PC-3 (cell line): Measurements from ENCODE around the gene PROKR1. TPM values are rescaled to one million over a fixed set of nuclear protein-coding genes. Genes with fewer than 3 reads are reported as not detected.
"Not testable (repeated sequence)": the region's sequence is repeated elsewhere in the genome, so short reads cannot be mapped to it uniquely, and the experiment has no call there.

Experiments
- ATAC-seq: fragments of 200-7000 bp; cut with Tn5 transposase; 2 replicates; pipeline ENCODE4 v1.9.1; 2020; ENCODE audit warnings: mild to moderate bottlenecking, moderate library complexity
- BruUV-seq: library from RNA; stranded (reverse); fragments of 400-500 nt; replicated peaks from 2 replicates; lab custom pipeline; 2021; lab: Mats Ljungman, UMichigan
- CTCF ChIA-PET: fragments of 300-600 bp; sonication (Branson Sonifier 250); formaldehyde crosslinking; loops from one replicate; lab custom pipeline; 2022; ENCODE audit warnings: antibody characterized with exemption; lab: Charles Lee
- POLR2A ChIA-PET: fragments of 300-600 bp; sonication (Branson Sonifier 250); formaldehyde crosslinking; loops from one replicate; lab custom pipeline; 2022; ENCODE audit warnings: antibody characterized with exemption; ENCODE audit not compliant: unreplicated experiment; lab: Charles Lee
- DNase-seq: peaks from one replicate; pipeline ENCODE4 v3.0.0-alpha.2; 2015
- H2AFZ ChIP-seq: fragments of 300-600 bp; sonication (generic); 2 replicates; pipeline ENCODE4 v1.6.0; 2016; ENCODE audit warnings: antibody characterized with exemption, low read length
- H3F3A ChIP-seq: fragments of 300-600 bp; sonication (generic); one replicate; pipeline ENCODE4 v1.6.0; 2017; ENCODE audit warnings: antibody characterized with exemption, low read length, control low read depth, mild to moderate bottlenecking; ENCODE audit not compliant: unreplicated experiment
- H3K27ac ChIP-seq: fragments of 300-600 bp; sonication (generic); 2 replicates; pipeline ENCODE4 v1.5.1; 2016; ENCODE audit warnings: mild to moderate bottlenecking, low read length
- H3K27me3 ChIP-seq: fragments of 300-600 bp; sonication (generic); 2 replicates; pipeline ENCODE4 v1.6.1; 2016; ENCODE audit warnings: low read length, mixed read lengths
- H3K36me3 ChIP-seq: fragments of 300-600 bp; sonication (generic); 2 replicates; pipeline ENCODE4 v1.6.1; 2016; ENCODE audit warnings: low read depth, mixed run types, low read length, mixed read lengths
- H3K4me1 ChIP-seq: fragments of 300-600 bp; sonication (generic); 2 replicates; pipeline ENCODE4 v1.5.1; 2016; ENCODE audit warnings: low read length; ENCODE audit not compliant: insufficient read depth
- H3K4me2 ChIP-seq: fragments of 300-600 bp; sonication (generic); 2 replicates; pipeline ENCODE4 v1.6.0; 2016; ENCODE audit warnings: low read length
- H3K4me3 ChIP-seq: fragments of 300-600 bp; sonication (generic); 2 replicates; pipeline ENCODE4 v1.5.1; 2016; ENCODE audit warnings: mild to moderate bottlenecking, low read length, mixed read lengths
- H3K79me2 ChIP-seq: fragments of 300-600 bp; sonication (generic); 2 replicates; pipeline ENCODE4 v1.6.1; 2017; ENCODE audit warnings: low read length, mixed read lengths
- H3K9ac ChIP-seq: fragments of 300-600 bp; sonication (generic); 2 replicates; pipeline ENCODE4 v1.6.0; 2016; ENCODE audit warnings: mild to moderate bottlenecking, low read length
- H3K9me2 ChIP-seq: fragments of 300-600 bp; sonication (generic); replicated peaks from 2 replicates; pipeline ENCODE4 v1.6.1; 2016; ENCODE audit warnings: mixed run types, low read length, mixed read lengths
- H3K9me3 ChIP-seq: fragments of 300-600 bp; sonication (generic); 2 replicates; pipeline ENCODE4 v1.6.1; 2016; ENCODE audit warnings: low read length, mixed read lengths
- H4K20me1 ChIP-seq: fragments of 300-600 bp; sonication (generic); 2 replicates; pipeline ENCODE4 v1.6.1; 2016; ENCODE audit warnings: low read length, mixed read lengths
- EZH2 ChIP-seq: fragments of 300-600 bp; sonication (generic); IDR thresholded peaks from one replicate; pipeline ENCODE4 v1.6.1; 2017; ENCODE audit warnings: antibody characterized with exemption, mild to moderate bottlenecking, low read length; ENCODE audit not compliant: unreplicated experiment
- EZH2phosphoT487 ChIP-seq: fragments of 300-600 bp; sonication (generic); IDR thresholded peaks from 2 replicates; pipeline ENCODE4 v1.6.1; 2018; ENCODE audit warnings: mild to moderate bottlenecking, antibody characterized with exemption, low read length, borderline replicate concordance
- intact Hi-C: fragments of 100-400 bp; cut with micrococcal nuclease; formaldehyde crosslinking; loops from 2 replicates; pipeline ENCODE4 v1.9.0; 2023
- total RNA-seq: library from RNA; depleted of rRNA; stranded (reverse); fragments of >200 nt; gene quantifications from 2 replicates; pipeline ENCODE4 v1.2.3, GENCODE V29; 2014
- TF ChIP-seq, protein P1 (sequence below): fragments of 300-600 bp; sonication (generic); conservative IDR thresholded peaks from 2 replicates; pipeline ENCODE4 v1.5.1; 2017; ENCODE audit warnings: antibody characterized with exemption, low read depth, mild to moderate bottlenecking, low read length

PROKR1 gene
- total RNA-seq, 1 experiment from 2014 or later = 0.26 TPM

DNA sequence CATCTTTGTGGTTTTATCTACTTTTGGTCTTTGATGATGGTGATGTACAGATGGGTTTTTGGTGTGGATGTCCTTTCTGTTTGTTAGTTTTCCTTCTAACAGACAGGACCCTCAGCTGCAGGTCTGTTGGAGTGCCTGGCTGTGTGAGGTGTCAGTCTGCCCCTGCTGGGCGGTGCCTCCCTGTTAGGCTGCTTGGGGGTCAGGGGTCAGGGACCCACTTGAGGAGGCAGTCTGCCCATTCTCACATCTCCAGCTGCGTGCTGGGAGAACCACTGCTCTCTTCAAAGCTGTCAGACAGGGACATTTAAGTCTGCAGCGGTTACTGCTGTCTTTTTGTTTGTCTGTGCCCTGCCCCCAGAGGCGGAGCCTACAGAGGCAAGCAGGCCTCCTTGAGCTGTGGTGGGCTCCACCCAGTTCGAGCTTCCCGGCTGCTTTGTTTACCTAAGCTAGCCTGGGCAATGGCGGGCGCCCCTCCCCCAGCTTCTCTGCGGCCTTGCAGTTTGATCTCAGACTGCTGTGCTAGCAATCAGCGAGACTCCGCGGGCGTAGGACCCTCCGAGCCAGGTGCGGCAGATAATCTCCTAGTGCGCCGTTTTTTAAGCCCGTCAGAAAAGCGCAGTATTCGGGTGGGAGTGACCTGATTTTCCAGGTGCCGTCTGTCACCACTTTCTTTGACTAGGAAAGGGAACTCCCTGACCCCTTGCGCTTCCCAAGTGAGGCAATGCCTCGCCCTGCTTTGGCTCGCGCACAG, 36.0 kb downstream of the PROKR1 start:
- H3K27me3 ChIP-seq, intact Hi-C loops, H3K9me2 ChIP-seq, DNase-seq, H3K4me2 ChIP-seq, H3K9me3 ChIP-seq, ATAC-seq, H2AFZ ChIP-seq, H3K9ac ChIP-seq, H3F3A ChIP-seq, CTCF ChIA-PET, H3K79me2 ChIP-seq, H3K4me3 ChIP-seq, H3K4me1 ChIP-seq, H3K36me3 ChIP-seq, H3K27ac ChIP-seq, POLR2A ChIA-PET, H4K20me1 ChIP-seq: not testable (repeated sequence)
- TSS peak; percentile 62 for BruUV-seq

DNA sequence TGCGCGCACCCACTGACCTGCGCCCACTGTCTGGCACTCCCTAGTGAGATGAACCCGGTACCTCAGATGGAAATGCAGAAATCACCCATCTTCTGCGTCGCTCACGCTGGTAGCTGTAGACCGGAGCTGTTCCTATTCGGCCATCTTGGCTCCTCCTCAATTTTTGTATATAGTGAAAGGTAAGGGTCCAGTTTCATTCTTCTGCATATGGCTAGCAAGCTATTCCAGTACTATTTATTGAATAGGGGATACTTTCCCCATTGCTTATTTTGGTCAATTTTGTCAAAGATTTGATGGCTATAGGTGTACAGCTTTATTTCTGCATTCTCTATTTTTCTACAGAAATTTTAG, 36.5 kb downstream of the PROKR1 start:
- peak overlapping the region; percentile 59; the same call in 1 of the 2 replicates for H2AFZ ChIP-seq
- H3F3A ChIP-seq, ATAC-seq, H4K20me1 ChIP-seq, POLR2A ChIA-PET, DNase-seq, H3K27ac ChIP-seq, H3K9me3 ChIP-seq, intact Hi-C loops, H3K79me2 ChIP-seq, H3K4me1 ChIP-seq, CTCF ChIA-PET, H3K9me2 ChIP-seq, H3K9ac ChIP-seq, H3K27me3 ChIP-seq, H3K36me3 ChIP-seq: not testable (repeated sequence)
- peak overlapping the region; percentile 54 for H3K4me2 ChIP-seq
- TSS peak; percentile 64 for BruUV-seq
- H3K4me3 ChIP-seq = peak overlapping the region; percentile 38; the same call in 1 of the 2 replicates

DNA sequence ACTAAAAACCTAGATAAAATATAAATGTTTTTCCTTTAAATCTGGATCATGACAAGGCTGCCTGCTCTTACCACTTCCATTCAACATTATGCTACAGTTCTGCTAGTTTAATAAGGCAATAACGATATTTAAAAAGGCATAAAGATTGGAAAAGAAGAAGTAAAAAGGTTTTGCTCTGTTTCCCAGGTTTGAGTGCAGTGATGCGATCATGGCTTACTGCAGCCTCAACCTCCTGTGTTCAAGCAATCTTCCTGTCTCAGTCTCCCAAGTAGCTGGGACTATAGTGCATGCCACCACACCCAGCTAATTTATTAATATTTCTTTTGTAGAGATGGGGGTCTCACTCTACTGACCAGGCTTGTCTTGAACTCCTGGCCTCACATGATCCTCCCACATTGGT, 40.8 kb downstream of the PROKR1 start:
- Histone ChIP-seq H3K36me3 (no peaks in the 10 kb centered on the region), H3K9ac (no peak overlapping the region), H3K4me2 (no peak overlapping the region), H3K27me3 (no peaks in the 10 kb centered on the region), H3K79me2 (no peaks in the 10 kb centered on the region), H2AFZ (no peak overlapping the region), H3K9me2 (no peaks in the 10 kb centered on the region), H4K20me1 (no peaks in the 10 kb centered on the region), H3K27ac (no peak overlapping the region), H3K4me3 (no peak overlapping the region), H3K9me3 (no peaks in the 10 kb centered on the region), H3K4me1 (no peaks in the 10 kb centered on the region), H3F3A (no peaks in the 10 kb centered on the region)
- BruUV-seq = no TSS peak
- DNase-seq (no peak), ATAC-seq (no peak)
- TF ChIP-seq, protein P1, sequence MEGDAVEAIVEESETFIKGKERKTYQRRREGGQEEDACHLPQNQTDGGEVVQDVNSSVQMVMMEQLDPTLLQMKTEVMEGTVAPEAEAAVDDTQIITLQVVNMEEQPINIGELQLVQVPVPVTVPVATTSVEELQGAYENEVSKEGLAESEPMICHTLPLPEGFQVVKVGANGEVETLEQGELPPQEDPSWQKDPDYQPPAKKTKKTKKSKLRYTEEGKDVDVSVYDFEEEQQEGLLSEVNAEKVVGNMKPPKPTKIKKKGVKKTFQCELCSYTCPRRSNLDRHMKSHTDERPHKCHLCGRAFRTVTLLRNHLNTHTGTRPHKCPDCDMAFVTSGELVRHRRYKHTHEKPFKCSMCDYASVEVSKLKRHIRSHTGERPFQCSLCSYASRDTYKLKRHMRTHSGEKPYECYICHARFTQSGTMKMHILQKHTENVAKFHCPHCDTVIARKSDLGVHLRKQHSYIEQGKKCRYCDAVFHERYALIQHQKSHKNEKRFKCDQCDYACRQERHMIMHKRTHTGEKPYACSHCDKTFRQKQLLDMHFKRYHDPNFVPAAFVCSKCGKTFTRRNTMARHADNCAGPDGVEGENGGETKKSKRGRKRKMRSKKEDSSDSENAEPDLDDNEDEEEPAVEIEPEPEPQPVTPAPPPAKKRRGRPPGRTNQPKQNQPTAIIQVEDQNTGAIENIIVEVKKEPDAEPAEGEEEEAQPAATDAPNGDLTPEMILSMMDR = no peak
- TF ChIP-seq EZH2phosphoT487 = no peak
- TF ChIP-seq EZH2 = no peak
- intact Hi-C loops = no loop called here
- ChIA-PET CTCF (no interaction called here), POLR2A (no interaction called here)

DNA sequence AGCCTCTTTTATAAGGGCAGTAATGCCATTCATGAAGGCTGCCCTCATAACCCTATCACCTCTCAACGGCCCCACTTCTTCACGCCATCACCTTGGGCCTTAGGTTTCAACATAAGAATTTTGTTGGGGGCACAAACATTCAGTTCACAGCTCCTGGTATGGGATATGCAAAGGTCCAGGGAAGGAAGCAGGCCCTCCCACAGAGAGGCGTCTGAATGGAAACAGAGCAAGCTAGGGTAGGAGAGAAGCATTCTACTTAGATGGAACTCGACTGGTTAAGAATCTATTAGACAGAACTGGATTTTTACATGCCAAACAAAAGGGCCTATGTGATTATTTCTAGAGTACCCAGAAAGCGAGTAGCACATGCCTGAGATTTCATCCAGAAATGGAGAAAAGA, 42.8 kb downstream of the PROKR1 start:
- Histone ChIP-seq H3K4me2 (no peak overlapping the region), H4K20me1 (no peaks in the 10 kb centered on the region), H3K4me1 (no peaks in the 10 kb centered on the region), H3K36me3 (no peaks in the 10 kb centered on the region), H3F3A (no peaks in the 10 kb centered on the region), H3K79me2 (no peaks in the 10 kb centered on the region), H3K9ac (no peak overlapping the region), H3K27ac (no peak overlapping the region), H3K9me2 (no peaks in the 10 kb centered on the region), H2AFZ (no peak overlapping the region), H3K4me3 (no peak overlapping the region), H3K27me3 (no peaks in the 10 kb centered on the region), H3K9me3 (no peaks in the 10 kb centered on the region)
- POLR2A ChIA-PET = no interaction called here
- TF ChIP-seq, protein P1 = no peak
- TF ChIP-seq EZH2phosphoT487 (no peak), EZH2 (no peak)
- BruUV-seq = no TSS peak
- intact Hi-C loops = no loop called here
- CTCF ChIA-PET = interaction anchor here (0.6 kb wide), 1 partner anchor 345 kb away, joined by 3 read pairs; no protein-coding TSS in a partner anchor
- DNase-seq (no peak), ATAC-seq (no peak)
